Caco-2 (cell line): ENCODE results near the gene TRAF7. TPM values are rescaled to one million over a fixed set of nuclear protein-coding genes. Genes with fewer than 3 reads are reported as not detected.

ENCODE experiments used
- BruUV-seq: library from RNA; stranded (reverse); fragments of 400-500 nt; replicated peaks from 2 replicates; lab custom pipeline; 2021; lab: Mats Ljungman, UMichigan
- CTCF ChIA-PET: fragments of 300-600 bp; sonication (Branson Sonifier 250); formaldehyde crosslinking; loops from one replicate; lab custom pipeline; 2022; ENCODE audit warnings: antibody characterized with exemption; lab: Charles Lee
- POLR2A ChIA-PET: fragments of 300-600 bp; sonication (Branson Sonifier 250); formaldehyde crosslinking; loops from one replicate; lab custom pipeline; 2022; ENCODE audit warnings: antibody characterized with exemption; lab: Charles Lee
- DNase-seq, 2 experiments: peaks; one replicate each; pipeline versions ENCODE4 v3.0.0 to v3.0.0-alpha.2; 2020 to 2022
- H3K27me3 ChIP-seq: replicated peaks from 2 replicates; pipeline ENCODE4 v1.6.0; 2011; ENCODE audit warnings: low read length; ENCODE audit not compliant: control insufficient read depth, insufficient read depth
- H3K36me3 ChIP-seq: 2 replicates; pipeline ENCODE4 v1.5.1; 2011; ENCODE audit warnings: low read length; ENCODE audit not compliant: control insufficient read depth, insufficient read depth
- H3K4me1 ChIP-seq: fragments of 250-450 bp; sonication (Bioruptor Pico); 2 replicates; pipeline ENCODE4 v1.5.1; 2020; ENCODE audit warnings: mild to moderate bottlenecking
- H3K4me3 ChIP-seq: 2 replicates; pipeline ENCODE4 v1.5.1; 2011; ENCODE audit warnings: low read depth, mild to moderate bottlenecking, control low read depth, low read length
- H3K9me3 ChIP-seq: fragments of 250-450 bp; sonication (Bioruptor Pico); 2 replicates; pipeline ENCODE4 v1.5.1; 2020; ENCODE audit warnings: mild to moderate bottlenecking, moderate library complexity
- H3K27ac Mint-ChIP-seq: one replicate; pipeline ENCODE4 v1.8.0; 2022; ENCODE audit warnings: mixed read lengths; ENCODE audit not compliant: unreplicated experiment
- H3K27me3 Mint-ChIP-seq: one replicate; pipeline ENCODE4 v1.8.0; 2022; ENCODE audit warnings: mixed read lengths; ENCODE audit not compliant: insufficient read depth, unreplicated experiment
- H3K36me3 Mint-ChIP-seq: one replicate; pipeline ENCODE4 v1.8.0; 2022; ENCODE audit warnings: mild to moderate bottlenecking, mixed read lengths; ENCODE audit not compliant: insufficient read depth, unreplicated experiment
- H3K4me1 Mint-ChIP-seq: one replicate; pipeline ENCODE4 v1.8.0; 2022; ENCODE audit warnings: low read depth, mixed read lengths; ENCODE audit not compliant: unreplicated experiment
- H3K4me3 Mint-ChIP-seq: one replicate; pipeline ENCODE4 v1.8.0; 2022; ENCODE audit warnings: mild to moderate bottlenecking, moderate library complexity, mixed read lengths; ENCODE audit not compliant: unreplicated experiment
- H3K9me3 Mint-ChIP-seq: one replicate; pipeline ENCODE4 v1.8.0; 2022; ENCODE audit warnings: mixed read lengths; ENCODE audit not compliant: unreplicated experiment
- intact Hi-C: fragments of 100-400 bp; cut with micrococcal nuclease; formaldehyde crosslinking; loops from one replicate; pipeline ENCODE4 v1.10.0; 2022; ENCODE audit not compliant: unreplicated experiment
- total RNA-seq: library from RNA; stranded (reverse); gene quantifications from 2 replicates; pipeline ENCODE4 v1.2.3, GENCODE V29; 2022
- TF ChIP-seq, protein P1 (sequence below), 2 experiments: fragments of 200-600 bp in 1 of 2; IDR thresholded peaks; 1 replicate in 1 of 2; 2 replicates in 1 of 2; pipeline versions ENCODE4 v1.5.1 to v1.8.0; 2011 to 2022; ENCODE audit warnings: antibody characterized with exemption in 1 of 2, control low read depth in 1 of 2, inconsistent platforms in 1 of 2, low read depth in 1 of 2, low read length in 1 of 2, mild to moderate bottlenecking in 1 of 2, moderate library complexity in 1 of 2; ENCODE audit not compliant: insufficient read depth in 1 of 2, severe bottlenecking in 1 of 2, unreplicated experiment in 1 of 2

The TRAF7 gene
- total RNA-seq, 1 experiment from 2014 or later: 66.3 TPM

- peak overlapping the region; percentile 90; the same call in 1 of the 2 replicates for H3K4me3 ChIP-seq
Measured at GRCh38 chr16:2206780-2207433, 51.3 kb downstream of the TRAF7 start.

GRCh38 chr16:2207872-2208271 is 52.3 kb downstream of the TRAF7 start:
- H3K4me1 ChIP-seq: peaks cover 16% of the 10 kb centered on the region
- Mint-ChIP-seq H3K27me3 (no peaks in the 10 kb centered on the region), H3K4me1 (peaks cover 14% of the 10 kb centered on the region), H3K36me3 (peaks cover 68% of the 10 kb centered on the region), H3K9me3 (no peaks in the 10 kb centered on the region), H3K27ac (peak overlapping the region; percentile 76), H3K4me3 (peak overlapping the region; percentile 61)
- TF ChIP-seq, protein P1, sequence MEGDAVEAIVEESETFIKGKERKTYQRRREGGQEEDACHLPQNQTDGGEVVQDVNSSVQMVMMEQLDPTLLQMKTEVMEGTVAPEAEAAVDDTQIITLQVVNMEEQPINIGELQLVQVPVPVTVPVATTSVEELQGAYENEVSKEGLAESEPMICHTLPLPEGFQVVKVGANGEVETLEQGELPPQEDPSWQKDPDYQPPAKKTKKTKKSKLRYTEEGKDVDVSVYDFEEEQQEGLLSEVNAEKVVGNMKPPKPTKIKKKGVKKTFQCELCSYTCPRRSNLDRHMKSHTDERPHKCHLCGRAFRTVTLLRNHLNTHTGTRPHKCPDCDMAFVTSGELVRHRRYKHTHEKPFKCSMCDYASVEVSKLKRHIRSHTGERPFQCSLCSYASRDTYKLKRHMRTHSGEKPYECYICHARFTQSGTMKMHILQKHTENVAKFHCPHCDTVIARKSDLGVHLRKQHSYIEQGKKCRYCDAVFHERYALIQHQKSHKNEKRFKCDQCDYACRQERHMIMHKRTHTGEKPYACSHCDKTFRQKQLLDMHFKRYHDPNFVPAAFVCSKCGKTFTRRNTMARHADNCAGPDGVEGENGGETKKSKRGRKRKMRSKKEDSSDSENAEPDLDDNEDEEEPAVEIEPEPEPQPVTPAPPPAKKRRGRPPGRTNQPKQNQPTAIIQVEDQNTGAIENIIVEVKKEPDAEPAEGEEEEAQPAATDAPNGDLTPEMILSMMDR (IDR thresholded peaks at IDR 0.05; ENCODE audit: insufficient read depth in 1 of 2, low read depth in 1 of 2, low read length in 1 of 2, severe bottlenecking in 1 of 2, unreplicated experiment in 1 of 2): no peak
- POLR2A ChIA-PET: no interaction called here
- DNase-seq: no peak
- no peak overlapping the region for H3K4me3 ChIP-seq
- no peaks in the 10 kb centered on the region for H3K27me3 ChIP-seq
- CTCF ChIA-PET: no interaction called here
- no peaks in the 10 kb centered on the region for H3K9me3 ChIP-seq
- BruUV-seq: no TSS peak
- peaks cover 6% of the 10 kb centered on the region for H3K36me3 ChIP-seq
- intact Hi-C loops: no loop called here

More at GRCh38 chr16:2206780-2207433, 51.3 kb downstream of the TRAF7 start:
- Mint-ChIP-seq H3K4me1 (peaks cover 14% of the 10 kb centered on the region), H3K27me3 (no peaks in the 10 kb centered on the region), H3K36me3 (peaks cover 67% of the 10 kb centered on the region), H3K9me3 (no peaks in the 10 kb centered on the region), H3K27ac (peak overlapping the region; percentile 76), H3K4me3 (peak overlapping the region; percentile 72)
- ChIA-PET POLR2A (interaction anchor here (0.6 to 1.3 kb wide), 2 partner anchors 8 to 52 kb away, joined by 3 to 5 read pairs; partner anchors contain the start of genes PGP and TRAF7), CTCF (no interaction called here)
- peaks cover 8% of the 10 kb centered on the region; the same call in 1 of the 2 replicates for H3K4me1 ChIP-seq
- H3K36me3 ChIP-seq: peaks cover 3% of the 10 kb centered on the region
- intact Hi-C loops: no loop called here
- no peaks in the 10 kb centered on the region for H3K9me3 ChIP-seq
- H3K27me3 ChIP-seq: no peaks in the 10 kb centered on the region
- TF ChIP-seq, protein P1 (IDR thresholded peaks at IDR 0.05; ENCODE audit: insufficient read depth in 1 of 2, low read depth in 1 of 2, low read length in 1 of 2, severe bottlenecking in 1 of 2, unreplicated experiment in 1 of 2): no peak
- BruUV-seq: no TSS peak
- no peak for DNase-seq

- intact Hi-C loops: no loop called here
- Mint-ChIP-seq H3K4me1 (peaks cover 14% of the 10 kb centered on the region), H3K4me3 (no peak overlapping the region), H3K27me3 (no peaks in the 10 kb centered on the region), H3K36me3 (peaks cover 71% of the 10 kb centered on the region), H3K27ac (no peak overlapping the region), H3K9me3 (no peaks in the 10 kb centered on the region)
- Histone ChIP-seq H3K36me3 (peaks cover 6% of the 10 kb centered on the region), H3K4me1 (peaks cover 21% of the 10 kb centered on the region), H3K9me3 (no peaks in the 10 kb centered on the region), H3K27me3 (no peaks in the 10 kb centered on the region), H3K4me3 (no peak overlapping the region)
- no peak for DNase-seq
- BruUV-seq: no TSS peak
- ChIA-PET POLR2A (no interaction called here), CTCF (no interaction called here)
- TF ChIP-seq, protein P1 (IDR thresholded peaks at IDR 0.05; ENCODE audit: insufficient read depth in 1 of 2, low read depth in 1 of 2, low read length in 1 of 2, severe bottlenecking in 1 of 2, unreplicated experiment in 1 of 2): no peak
Measured at GRCh38 chr16:2208308-2208707, 52.7 kb downstream of the TRAF7 start.
